Activated naive CD8-positive, alpha-beta T cell (primary cell): Measurements from ENCODE around the gene TPMT.
"Not testable (repeated sequence)": the region's sequence is repeated elsewhere in the genome, so short reads cannot be mapped to it uniquely, and the experiment has no call there.

Experiments
- H3K27ac Mint-ChIP-seq: one replicate; pipeline ENCODE4 v1.8.0; 2021; ENCODE audit warnings: mixed read lengths
- H3K27me3 Mint-ChIP-seq: one replicate; pipeline ENCODE4 v1.8.0; 2021; ENCODE audit warnings: mixed read lengths
- H3K36me3 Mint-ChIP-seq: one replicate; pipeline ENCODE4 v1.8.0; 2021; ENCODE audit warnings: mixed read lengths
- H3K4me1 Mint-ChIP-seq: one replicate; pipeline ENCODE4 v1.8.0; 2021; ENCODE audit warnings: low read depth, mixed read lengths
- H3K4me3 Mint-ChIP-seq: one replicate; pipeline ENCODE4 v1.8.0; 2021; ENCODE audit warnings: mild to moderate bottlenecking, mixed read lengths
- H3K9me3 Mint-ChIP-seq: one replicate; pipeline ENCODE4 v1.8.0; 2021; ENCODE audit warnings: low read depth, mixed read lengths

TPMT gene

GRCh38 chr6:18168264-18168663, 13.4 kb upstream of the TPMT start:
- H3K4me3 Mint-ChIP-seq: no peak overlapping the region
- H3K36me3 Mint-ChIP-seq: peaks cover 21% of the 10 kb centered on the region
- H3K27me3 Mint-ChIP-seq: no peaks in the 10 kb centered on the region
- H3K4me1 Mint-ChIP-seq: no peaks in the 10 kb centered on the region
- peaks cover 7% of the 10 kb centered on the region for H3K9me3 Mint-ChIP-seq
- H3K27ac Mint-ChIP-seq: no peak overlapping the region

- Mint-ChIP-seq H3K27ac (no peak overlapping the region), H3K4me1 (no peaks in the 10 kb centered on the region), H3K36me3 (peaks cover 23% of the 10 kb centered on the region), H3K9me3 (peaks cover 7% of the 10 kb centered on the region), H3K27me3 (no peaks in the 10 kb centered on the region), H3K4me3 (no peak overlapping the region)
Observed at GRCh38 chr6:18166312-18167036, 11.6 kb upstream of the TPMT start.

DNA sequence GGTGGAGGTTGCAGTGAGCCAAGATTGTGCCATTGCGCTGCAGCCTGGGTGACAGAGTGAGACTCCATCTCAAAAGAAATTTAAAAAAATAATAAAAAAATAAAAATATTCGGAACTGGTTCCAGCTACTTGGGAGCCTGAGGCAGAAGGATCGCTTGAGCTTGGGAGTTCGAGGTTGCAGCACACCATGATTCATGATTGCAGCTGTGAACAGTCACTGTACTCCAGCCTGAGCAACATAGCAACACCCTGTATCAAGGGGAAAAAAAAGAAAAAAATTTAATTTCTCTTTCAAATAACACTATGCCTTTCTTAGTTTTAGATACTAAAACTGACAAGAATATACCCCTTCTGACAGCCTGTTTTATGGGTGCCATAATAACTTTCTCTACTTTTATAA, 10.9 kb upstream of the TPMT start:
- H3K36me3 Mint-ChIP-seq: peaks cover 24% of the 10 kb centered on the region
- no peaks in the 10 kb centered on the region for H3K27me3 Mint-ChIP-seq
- H3K4me1 Mint-ChIP-seq: no peaks in the 10 kb centered on the region
- no peak overlapping the region for H3K4me3 Mint-ChIP-seq
- H3K27ac Mint-ChIP-seq: no peak overlapping the region
- H3K9me3 Mint-ChIP-seq: peaks cover 7% of the 10 kb centered on the region

DNA sequence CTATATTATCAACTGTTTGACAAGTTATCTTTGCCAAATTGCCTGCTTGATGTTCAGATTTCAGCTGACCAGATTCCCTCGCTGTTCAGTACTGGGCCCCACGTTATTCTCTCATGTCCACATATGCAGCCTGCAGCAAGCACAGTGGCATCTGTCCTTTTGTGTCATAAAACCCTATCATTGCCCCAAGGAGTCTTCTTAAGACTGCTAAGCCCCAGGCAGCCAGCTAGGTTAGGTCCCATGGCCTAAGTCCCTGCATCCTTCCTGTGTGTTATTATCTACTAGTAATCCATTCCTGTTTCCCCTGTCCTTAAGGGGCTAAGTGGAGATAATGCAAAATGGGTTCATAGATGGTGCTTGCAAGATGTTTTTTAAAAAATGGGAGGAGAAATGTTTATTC, 7.5 kb upstream of the TPMT start:
- no peaks in the 10 kb centered on the region for H3K9me3 Mint-ChIP-seq
- H3K27me3 Mint-ChIP-seq: no peaks in the 10 kb centered on the region
- peaks cover 6% of the 10 kb centered on the region for H3K4me1 Mint-ChIP-seq
- H3K4me3 Mint-ChIP-seq: no peak overlapping the region
- peaks cover 16% of the 10 kb centered on the region for H3K36me3 Mint-ChIP-seq
- H3K27ac Mint-ChIP-seq: no peak overlapping the region

GRCh38 chr6:18161431-18161830, 6.6 kb upstream of the TPMT start:
- Mint-ChIP-seq H3K4me1 (peaks cover 9% of the 10 kb centered on the region), H3K27me3 (no peaks in the 10 kb centered on the region), H3K27ac (no peak overlapping the region), H3K4me3 (no peak overlapping the region), H3K9me3 (no peaks in the 10 kb centered on the region), H3K36me3 (peaks cover 16% of the 10 kb centered on the region)

- H3K36me3 Mint-ChIP-seq: peaks cover 16% of the 10 kb centered on the region
- H3K9me3 Mint-ChIP-seq: no peaks in the 10 kb centered on the region
- no peaks in the 10 kb centered on the region for H3K27me3 Mint-ChIP-seq
- H3K4me1 Mint-ChIP-seq: peaks cover 14% of the 10 kb centered on the region
- H3K27ac Mint-ChIP-seq: no peak overlapping the region
- no peak overlapping the region for H3K4me3 Mint-ChIP-seq
Observed at GRCh38 chr6:18160911-18161310, 6.0 kb upstream of the TPMT start.

DNA sequence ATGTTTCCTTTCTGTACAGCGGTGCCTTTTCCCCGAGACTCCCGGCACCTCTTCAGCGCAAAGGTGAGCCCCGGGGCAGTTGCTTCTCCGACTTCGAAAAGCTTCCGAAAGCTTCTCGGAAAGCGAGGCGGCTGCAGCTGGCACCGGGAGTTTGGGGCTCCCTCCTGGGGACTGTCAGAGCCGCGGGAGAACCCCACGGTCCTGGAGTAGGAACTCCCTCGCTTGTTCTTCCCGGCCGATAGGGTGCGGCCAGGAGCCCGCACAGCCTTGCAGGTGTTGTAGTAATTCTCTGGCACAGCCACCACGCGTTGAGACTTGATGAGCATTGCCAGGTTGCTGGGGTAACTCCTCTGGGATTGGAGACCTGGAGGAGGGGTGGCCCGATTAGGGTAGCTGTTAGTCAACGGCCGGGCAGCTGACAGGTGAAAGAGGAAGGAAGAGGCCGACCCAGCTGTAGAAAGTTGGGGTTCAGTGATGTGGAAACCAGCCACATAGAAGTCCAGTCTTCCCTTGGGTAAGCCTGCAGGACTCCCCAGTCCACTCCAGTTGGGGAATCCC, 1.1 kb upstream of the TPMT start:
- peaks cover 36% of the 10 kb centered on the region for H3K4me1 Mint-ChIP-seq
- no peaks in the 10 kb centered on the region for H3K36me3 Mint-ChIP-seq
- peak overlapping the region; percentile 62 for H3K27ac Mint-ChIP-seq
- H3K9me3 Mint-ChIP-seq: no peaks in the 10 kb centered on the region
- H3K4me3 Mint-ChIP-seq: peak overlapping the region; percentile 97
- no peaks in the 10 kb centered on the region for H3K27me3 Mint-ChIP-seq

- Mint-ChIP-seq H3K27ac (peak within 1 kb of the TSS; percentile 84), H3K9me3 (no peaks in the 10 kb centered on the region), H3K4me3 (peak within 1 kb of the TSS; percentile 97), H3K4me1 (peaks cover 36% of the 10 kb centered on the region), H3K27me3 (no peaks in the 10 kb centered on the region), H3K36me3 (no peaks in the 10 kb centered on the region)
Observed at GRCh38 chr6:18155150-18155863, 430 bp upstream of the TPMT start, which contains the start of gene KDM1B. TSS of gene KDM1B (plus strand) at chr6:18155422. CDS start at chr6:18159896, 4,474 bp downstream.

DNA sequence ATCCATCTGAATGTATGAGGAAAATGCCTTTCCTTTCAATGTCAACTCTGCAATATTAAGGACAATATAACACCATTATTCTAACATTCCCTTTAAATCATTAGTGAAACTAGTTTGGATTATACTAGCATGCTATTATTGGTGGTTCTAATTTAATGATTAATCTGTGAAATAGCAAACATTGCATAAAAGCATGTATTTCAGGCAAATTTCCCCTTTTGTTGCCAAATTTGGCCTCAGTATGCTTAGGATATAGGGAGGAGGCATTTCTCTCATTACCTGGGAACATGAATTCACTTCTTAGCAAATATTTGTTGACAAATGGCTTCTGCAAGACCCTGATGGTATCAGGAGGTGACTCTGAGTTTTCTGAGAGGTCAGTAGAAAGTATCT, 1.6 kb downstream of the TPMT start:
- peak overlapping the region; percentile 49 for H3K4me3 Mint-ChIP-seq
- H3K27me3 Mint-ChIP-seq: no peaks in the 10 kb centered on the region
- H3K4me1 Mint-ChIP-seq: peaks cover 30% of the 10 kb centered on the region
- H3K36me3 Mint-ChIP-seq: peaks cover 7% of the 10 kb centered on the region
- H3K27ac Mint-ChIP-seq: no peak overlapping the region
- H3K9me3 Mint-ChIP-seq: no peaks in the 10 kb centered on the region

- Mint-ChIP-seq H3K27ac (no peak overlapping the region), H3K9me3 (no peaks in the 10 kb centered on the region)
Observed at GRCh38 chr6:18151801-18152200, 3.1 kb downstream of the TPMT start.

DNA sequence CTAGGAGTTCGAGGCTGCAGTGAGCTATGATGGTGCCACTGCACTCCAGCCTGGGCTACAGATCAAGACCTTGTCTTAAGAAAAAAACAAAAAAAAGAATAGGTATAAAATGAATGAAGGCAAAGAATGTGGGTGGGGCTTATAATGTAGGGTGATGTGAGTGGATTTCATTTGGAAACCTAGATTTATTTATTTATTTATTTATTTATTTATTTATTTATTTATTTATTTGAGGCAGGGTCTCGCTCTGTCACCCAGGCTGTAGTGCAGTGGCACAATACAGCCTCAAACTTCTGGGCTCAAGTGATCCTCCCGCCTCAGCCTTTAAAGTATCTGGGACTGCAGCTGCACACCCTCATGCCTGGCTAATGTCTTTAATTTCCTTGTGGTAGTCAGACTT, 3.5 kb downstream of the TPMT start:
- peaks cover 16% of the 10 kb centered on the region for H3K36me3 Mint-ChIP-seq
- not testable (repeated sequence) for H3K27ac Mint-ChIP-seq, H3K9me3 Mint-ChIP-seq, H3K4me3 Mint-ChIP-seq, H3K27me3 Mint-ChIP-seq
- peaks cover 33% of the 10 kb centered on the region for H3K4me1 Mint-ChIP-seq

More at GRCh38 chr6:18151801-18152200, 3.1 kb downstream of the TPMT start:
- peaks cover 36% of the 10 kb centered on the region for H3K4me1 Mint-ChIP-seq
- H3K36me3 Mint-ChIP-seq: peaks cover 16% of the 10 kb centered on the region
- no peak overlapping the region for H3K4me3 Mint-ChIP-seq
- no peaks in the 10 kb centered on the region for H3K27me3 Mint-ChIP-seq

DNA sequence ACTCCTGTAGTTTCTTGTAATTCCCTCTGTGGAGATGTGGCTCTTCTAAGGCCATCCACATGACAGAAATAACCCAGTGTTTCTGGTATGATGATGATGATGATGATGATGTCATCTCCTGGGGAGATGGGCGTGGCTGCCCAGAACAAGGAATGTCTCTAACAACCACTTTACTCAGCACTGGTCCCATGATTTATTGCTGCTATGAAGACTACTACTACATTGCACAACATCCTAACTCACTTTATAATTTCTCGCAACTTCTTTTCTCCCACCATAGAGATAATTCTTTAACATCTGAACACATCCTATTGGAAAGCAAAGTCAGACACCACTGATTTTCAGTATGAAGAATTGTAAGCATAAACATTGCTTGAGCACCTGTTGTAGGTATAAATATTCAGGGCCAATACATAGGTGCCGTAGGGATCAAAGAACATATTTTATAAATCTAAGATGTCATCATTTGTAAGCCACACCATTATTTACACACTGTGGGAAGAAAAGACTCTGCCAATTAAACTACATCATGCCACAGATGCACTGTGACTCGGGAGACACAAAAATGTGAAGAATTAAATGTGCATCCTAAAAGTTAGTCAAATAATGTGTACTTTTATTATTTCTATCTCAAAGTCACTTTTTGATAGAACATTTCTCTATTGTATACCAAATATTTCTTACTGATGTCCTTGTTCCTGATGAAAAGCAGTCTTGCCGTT, 6.4 kb downstream of the TPMT start:
- Mint-ChIP-seq H3K27me3 (no peaks in the 10 kb centered on the region), H3K4me1 (peaks cover 17% of the 10 kb centered on the region), H3K4me3 (no peak overlapping the region), H3K27ac (no peak overlapping the region), H3K36me3 (peaks cover 16% of the 10 kb centered on the region), H3K9me3 (no peaks in the 10 kb centered on the region)

DNA sequence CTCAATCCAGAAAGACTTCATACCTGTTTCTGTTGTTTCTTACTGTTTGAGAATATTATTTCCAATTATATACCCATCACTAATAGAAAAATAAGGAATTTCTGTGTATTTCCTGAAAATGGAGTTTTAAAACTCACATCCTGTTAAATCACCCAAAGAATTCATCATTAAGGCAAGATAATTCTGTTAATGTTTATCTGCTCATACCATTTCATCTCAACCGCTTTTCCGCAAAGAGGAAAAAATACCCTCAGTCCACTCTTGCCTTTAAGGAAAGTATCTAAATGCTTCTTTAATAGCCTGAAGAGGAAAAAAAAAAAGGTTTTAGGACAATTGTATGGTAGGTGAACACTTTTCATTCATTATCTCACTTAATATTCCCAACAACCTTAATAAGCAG, 7.3 kb downstream of the TPMT start:
- Mint-ChIP-seq H3K4me1 (peaks cover 10% of the 10 kb centered on the region), H3K9me3 (no peaks in the 10 kb centered on the region), H3K27ac (no peak overlapping the region), H3K4me3 (no peak overlapping the region), H3K36me3 (peaks cover 20% of the 10 kb centered on the region), H3K27me3 (no peaks in the 10 kb centered on the region)

GRCh38 chr6:18147160-18147559, 7.7 kb downstream of the TPMT start:
- peaks cover 22% of the 10 kb centered on the region for H3K36me3 Mint-ChIP-seq
- H3K4me1 Mint-ChIP-seq: peaks cover 6% of the 10 kb centered on the region
- H3K4me3 Mint-ChIP-seq: no peak overlapping the region
- H3K27me3 Mint-ChIP-seq: no peaks in the 10 kb centered on the region
- no peaks in the 10 kb centered on the region for H3K9me3 Mint-ChIP-seq
- no peak overlapping the region for H3K27ac Mint-ChIP-seq

- Mint-ChIP-seq H3K27ac (no peak overlapping the region), H3K9me3 (no peaks in the 10 kb centered on the region), H3K36me3 (peaks cover 26% of the 10 kb centered on the region)
Observed at GRCh38 chr6:18142591-18142861, 12.4 kb downstream of the TPMT start.

More at GRCh38 chr6:18142591-18142861, 12.4 kb downstream of the TPMT start:
- no peaks in the 10 kb centered on the region for H3K27me3 Mint-ChIP-seq
- peaks cover 6% of the 10 kb centered on the region for H3K4me1 Mint-ChIP-seq
- H3K4me3 Mint-ChIP-seq: no peak overlapping the region
